Activated CD4-positive, alpha-beta T cell treated with anti-CD3 and anti-CD28 coated beads for 48 hours (primary cell): Measurements from ENCODE around the gene ZNF778.

Source experiments
- DNase-seq: peaks from one replicate; pipeline ENCODE4 v3.0.0-alpha.2; 2020

The ZNF778 gene

DNA sequence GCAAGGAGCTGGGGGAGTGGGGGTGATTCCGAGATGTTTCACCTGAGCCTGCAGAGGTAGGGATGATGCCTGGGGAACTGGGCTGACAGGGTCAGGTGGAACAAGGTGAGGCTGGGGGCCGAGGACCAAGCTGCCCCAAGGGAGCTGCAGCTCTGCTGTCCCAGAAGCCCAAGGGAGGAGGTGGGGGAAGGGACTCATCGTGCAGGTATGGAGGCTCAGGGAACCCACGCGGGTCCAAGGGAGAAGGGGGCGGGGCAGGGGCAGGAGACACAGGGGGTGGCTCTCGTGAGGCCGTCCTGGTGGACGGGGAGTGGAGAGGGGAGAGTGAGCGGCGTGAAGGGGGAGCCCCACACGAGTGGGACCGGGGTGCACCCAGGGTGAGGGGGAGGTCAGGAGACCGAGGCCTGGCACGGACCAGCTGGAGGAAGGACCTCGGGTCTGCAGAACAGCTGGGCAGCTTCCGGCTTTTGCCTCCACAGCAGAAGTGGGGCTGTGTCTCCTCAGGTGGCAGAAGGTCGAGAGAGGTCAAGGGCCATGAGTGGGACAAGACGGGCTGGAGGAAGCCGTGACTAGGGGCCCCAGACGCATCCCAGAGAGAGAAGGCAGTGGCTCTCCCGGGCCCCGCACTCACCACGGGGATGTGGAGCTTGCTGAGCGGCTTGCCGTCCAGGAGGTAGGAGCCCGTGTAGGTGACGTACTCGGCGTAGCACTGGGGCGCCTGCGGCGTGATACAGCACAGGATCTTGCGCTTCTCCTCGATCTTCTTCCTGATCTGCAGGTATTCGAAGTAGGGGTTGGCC is 61.1 kb downstream of the ZNF778 start:
- no peak for DNase-seq

DNA sequence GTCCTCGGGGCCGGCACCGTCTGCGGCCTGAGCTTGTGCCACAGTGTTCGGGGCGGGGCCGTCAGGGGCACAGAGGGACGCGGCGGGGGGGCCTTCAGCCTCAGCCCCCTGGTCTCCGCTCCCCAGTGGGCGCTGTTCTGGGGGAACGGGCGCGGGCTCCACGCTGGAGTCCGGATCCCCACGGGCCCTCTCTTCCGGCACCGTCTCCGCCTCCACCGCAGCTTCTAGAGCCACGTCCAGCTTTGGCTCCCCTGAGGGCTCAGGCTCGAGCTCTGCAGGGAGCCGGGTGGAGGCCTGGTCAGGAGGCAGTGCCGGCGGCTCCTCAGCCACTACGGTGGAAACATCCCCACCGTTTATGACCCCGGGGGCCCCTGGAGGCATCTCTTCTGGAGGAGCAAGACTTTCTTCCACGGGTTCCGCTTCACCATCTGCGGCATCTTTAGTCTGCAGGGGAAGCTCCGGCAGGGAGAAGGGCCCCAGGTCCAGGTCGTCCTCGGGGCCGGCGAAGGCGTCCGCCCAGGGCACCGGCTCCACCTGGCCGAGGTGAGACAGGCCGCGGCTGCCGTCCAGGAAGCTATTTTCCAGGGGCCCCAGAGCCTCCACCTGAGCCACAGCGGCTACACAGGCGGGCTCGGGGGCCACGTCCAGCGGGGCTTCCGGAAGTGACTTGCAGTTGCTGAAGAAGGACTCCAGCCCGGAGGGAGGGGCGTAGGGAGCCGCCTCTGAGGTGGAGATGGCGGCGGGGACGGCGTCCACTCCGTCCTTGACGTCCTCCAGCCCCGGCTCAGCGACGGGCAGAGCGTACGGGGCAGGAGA is 62.4 kb downstream of the ZNF778 start:
- DNase-seq = no peak

DNA sequence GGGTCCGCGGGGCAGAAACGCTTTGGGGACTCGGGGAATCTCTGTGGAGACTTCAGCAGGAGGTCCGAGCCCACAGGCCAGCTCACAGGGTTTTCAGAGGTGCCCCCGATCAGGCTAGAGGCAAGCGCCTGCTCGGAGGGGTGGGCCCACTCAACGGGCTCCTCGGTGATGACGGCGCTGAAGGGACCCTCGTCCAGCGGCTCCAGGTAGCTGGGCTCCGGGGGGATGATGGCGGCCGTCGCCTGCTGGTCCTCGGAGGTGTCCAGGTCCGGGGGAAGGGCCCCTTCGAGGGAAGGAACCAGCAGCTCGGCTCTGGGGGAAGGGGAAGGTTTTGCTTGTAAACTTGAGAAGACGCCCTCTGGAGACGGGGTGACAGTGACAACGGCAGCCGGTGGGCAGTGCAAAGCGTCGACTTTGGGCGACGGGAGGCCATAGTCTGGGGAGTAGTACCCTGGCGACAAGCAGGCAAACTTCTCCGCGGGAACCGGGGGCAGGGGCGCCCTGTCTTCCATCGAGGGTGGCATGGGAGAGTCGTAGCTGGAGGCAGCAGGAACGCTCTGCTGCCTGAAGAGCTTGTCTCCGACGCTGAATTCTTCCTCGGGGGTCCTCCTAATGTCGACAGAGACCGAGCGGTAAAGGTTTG is 63.2 kb downstream of the ZNF778 start:
- no peak for DNase-seq

DNA sequence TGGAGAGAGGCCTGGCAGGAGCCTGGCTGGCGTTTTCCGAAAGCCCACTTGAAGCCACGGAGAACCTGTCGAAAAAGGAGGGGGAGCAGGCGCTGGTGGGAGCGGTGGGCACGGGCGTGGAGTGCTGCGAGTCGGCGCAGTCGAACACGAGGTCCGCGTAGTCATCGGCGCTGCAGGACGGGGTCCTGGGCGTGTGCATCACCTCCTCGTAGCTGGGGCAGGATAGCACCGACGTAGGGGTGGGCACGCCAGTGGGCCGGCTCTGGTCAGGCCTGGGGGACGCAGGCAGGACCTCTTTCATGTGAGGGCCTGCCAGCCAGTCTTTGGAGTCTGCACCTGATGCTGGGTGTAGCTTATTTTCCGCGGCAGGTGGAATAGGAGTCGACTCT is 63.7 kb downstream of the ZNF778 start:
- no peak for DNase-seq

DNA sequence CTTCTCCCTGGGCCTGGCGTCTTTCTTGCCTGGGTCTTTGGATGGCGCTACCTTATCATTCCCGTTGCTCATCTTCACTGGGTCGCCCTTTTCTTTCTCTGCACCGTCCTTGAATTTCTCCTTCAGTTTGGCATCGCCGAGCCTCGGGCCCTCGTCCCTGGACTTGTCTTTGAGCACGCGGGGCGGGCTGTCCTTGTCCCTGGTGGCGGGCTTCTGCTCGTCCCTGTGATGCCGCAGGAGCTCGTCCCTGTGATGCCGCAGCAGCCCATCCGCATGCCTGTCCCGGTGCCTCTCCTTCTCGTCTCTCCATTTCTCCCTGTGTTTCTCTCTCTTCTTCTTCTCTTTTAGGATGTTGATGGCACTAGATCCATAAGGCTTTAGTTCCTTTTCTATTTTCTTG is 64.3 kb downstream of the ZNF778 start:
- no peak for DNase-seq

DNA sequence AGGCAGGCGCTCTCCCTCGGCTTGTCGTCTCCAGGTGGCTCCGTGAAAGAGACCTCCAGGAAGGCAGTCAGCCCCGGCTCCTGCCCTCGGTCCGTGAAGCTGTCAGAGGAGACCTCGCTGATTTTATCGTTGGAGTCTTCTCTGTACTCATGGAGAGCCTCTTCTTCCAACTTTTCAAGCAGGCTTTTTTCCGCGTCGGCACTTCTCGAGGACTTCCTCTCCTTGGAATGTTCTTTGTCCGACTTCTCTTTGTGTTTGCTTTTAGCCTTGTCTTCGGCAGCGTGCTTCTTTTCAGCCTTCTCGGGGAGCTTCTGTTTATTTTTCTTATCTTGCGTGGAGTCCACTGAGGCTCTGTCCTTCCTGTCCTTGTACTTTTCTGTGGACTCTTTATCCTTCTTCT is 65.0 kb downstream of the ZNF778 start:
- no peak for DNase-seq

DNA sequence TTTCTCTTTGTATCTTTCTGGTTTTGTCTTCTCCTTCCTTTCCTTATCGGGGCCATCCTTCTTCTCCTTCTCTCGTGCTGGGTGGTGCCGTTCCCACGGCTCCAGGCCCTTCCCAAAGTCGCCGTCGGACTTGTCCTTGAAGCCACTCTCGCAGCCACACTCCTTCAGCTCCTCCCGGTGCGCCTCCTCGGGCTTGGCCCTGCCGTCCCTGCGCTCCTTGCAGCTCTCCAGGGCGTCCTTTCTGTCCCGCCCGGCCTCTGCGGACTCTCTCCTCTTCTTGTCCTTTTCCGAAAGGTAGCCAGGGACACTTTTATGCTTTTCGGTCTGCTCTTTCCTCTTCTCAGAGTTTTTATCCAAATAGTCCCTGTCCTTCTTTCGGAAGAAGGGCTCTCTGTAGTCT is 65.9 kb downstream of the ZNF778 start:
- DNase-seq = no peak

DNA sequence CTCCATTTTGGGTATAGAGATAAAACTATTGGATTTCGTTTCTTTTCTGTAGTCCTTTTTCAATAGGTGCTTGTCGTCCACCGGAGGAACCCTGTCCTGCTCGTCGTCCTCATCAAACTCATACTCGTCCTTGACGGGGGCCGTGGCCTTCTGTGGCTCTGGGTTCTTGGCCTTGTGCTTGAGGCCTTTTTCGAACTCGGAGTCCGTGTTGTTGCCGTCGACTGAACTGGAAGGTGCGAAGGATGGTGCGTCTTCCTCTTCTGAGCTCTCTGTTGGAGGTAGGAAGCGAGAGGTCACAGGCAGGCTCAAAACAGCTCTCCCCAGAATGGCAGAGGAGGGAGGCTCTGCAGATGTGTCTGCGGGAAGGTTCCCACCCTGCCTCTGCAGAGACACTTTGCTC is 67.9 kb downstream of the ZNF778 start:
- no peak for DNase-seq

DNA sequence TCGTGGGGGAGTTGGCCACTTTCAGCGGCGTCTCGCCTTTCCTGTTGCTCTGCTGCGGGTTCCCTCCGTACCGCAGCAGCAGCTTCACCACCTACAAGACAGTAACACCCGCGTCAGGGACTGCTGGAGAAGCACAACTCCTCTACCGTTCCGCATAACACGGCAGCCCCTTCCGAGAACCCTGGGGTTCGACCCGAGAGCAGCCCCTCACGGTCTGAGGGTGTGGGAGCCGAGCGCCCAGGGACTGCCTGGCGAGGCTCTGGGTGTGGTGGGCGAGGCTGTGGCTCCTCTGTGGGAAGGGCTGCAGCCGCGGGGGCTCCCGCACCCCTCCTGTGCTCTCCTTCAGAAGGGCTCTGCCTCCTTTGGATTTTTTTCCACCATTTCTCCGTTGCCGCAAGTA is 68.6 kb downstream of the ZNF778 start:
- no peak for DNase-seq
